HepG2 (cell line): Measurements from ENCODE around the gene FAM228A. TPM values are rescaled to one million over a fixed set of nuclear protein-coding genes. Genes with fewer than 3 reads are reported as not detected.

ENCODE experiments used
- CBX2 ChIP-seq, 2 experiments: fragments of 200-600 bp in 1 of 2; sonication (generic); formaldehyde crosslinking in 1 of 2; IDR thresholded peaks; 2 replicates each; pipeline versions ENCODE4 v1.7.0 to v1.8.1; 2018 to 2022; ENCODE audit warnings: low read depth in 2 of 2, low read length in 1 of 2, mild to moderate bottlenecking in 1 of 2, missing genetic modification reagents in 1 of 2
- DNMT3B ChIP-seq: conservative IDR thresholded peaks from 2 replicates; pipeline ENCODE4 v1.6.1; 2016; ENCODE audit warnings: missing biosample characterization, control low read depth
- KAT8 ChIP-seq: IDR thresholded peaks from 2 replicates; pipeline ENCODE4 v1.6.1; 2016; ENCODE audit warnings: missing genetic modification reagents, missing compliant biosample characterization
- KDM6A ChIP-seq: IDR thresholded peaks from 2 replicates; pipeline ENCODE4 v1.6.1; 2016; ENCODE audit warnings: low read depth
- MIER3 ChIP-seq: IDR thresholded peaks from 2 replicates; pipeline ENCODE4 v1.6.1; 2016; ENCODE audit warnings: missing compliant biosample characterization, borderline replicate concordance
- NFE2L2 ChIP-seq: fragments of 150-350 bp; IDR thresholded peaks from 2 replicates; pipeline ENCODE4 v1.6.1; 2014; ENCODE audit warnings: low read length
- NFYC ChIP-seq: IDR thresholded peaks from 2 replicates; pipeline ENCODE4 v1.6.1; 2016; ENCODE audit warnings: missing genetic modification reagents, missing compliant biosample characterization
- POLR2AphosphoS2 ChIP-seq: IDR thresholded peaks from 2 replicates; pipeline ENCODE4 v1.6.1; 2011; ENCODE audit warnings: low read depth, low read length, improper control_type of control experiment
- SPEN ChIP-seq: sonication (generic); formaldehyde crosslinking; IDR thresholded peaks from 2 replicates; pipeline ENCODE4 v1.5.1; 2020; ENCODE audit warnings: low read depth, mild to moderate bottlenecking, missing genetic modification reagents
- TMF1 ChIP-seq: sonication (generic); formaldehyde crosslinking; IDR thresholded peaks from 2 replicates; pipeline ENCODE4 v1.8.1; 2022; ENCODE audit warnings: low read depth, missing genetic modification reagents
- ZNF230 ChIP-seq: sonication (generic); formaldehyde crosslinking; IDR thresholded peaks from 2 replicates; pipeline ENCODE4 v1.4.0; 2020; ENCODE audit warnings: mild to moderate bottlenecking, missing genetic modification reagents
- ZNF3 ChIP-seq: IDR thresholded peaks from 2 replicates; pipeline ENCODE4 v1.7.0; 2017; ENCODE audit warnings: inconsistent platforms
- ZNF558 ChIP-seq: sonication (generic); formaldehyde crosslinking; IDR thresholded peaks from 2 replicates; pipeline ENCODE4 v1.9.0; 2022; ENCODE audit warnings: mild to moderate bottlenecking, missing genetic modification reagents, borderline replicate concordance
- ZNF703 ChIP-seq: sonication (generic); formaldehyde crosslinking; IDR thresholded peaks from 2 replicates; pipeline ENCODE4 v1.5.1; 2020; ENCODE audit warnings: missing genetic modification reagents, mild to moderate bottlenecking, moderate library complexity, borderline replicate concordance
- ZNF780A ChIP-seq: sonication (generic); formaldehyde crosslinking; IDR thresholded peaks from 2 replicates; pipeline ENCODE4 v1.8.0; 2022; ENCODE audit warnings: mild to moderate bottlenecking, missing genetic modification reagents, moderate library complexity
- polyA plus RNA-seq, 8 experiments: library from polyadenylated mRNA; depleted of rRNA in 3 of 8; stranded (reverse) in 7 of 8; unstranded in 1 of 8; fragments of >200 nt; fragmentation: Illumina TruSeq in 4 of 8; extraction: Trizol in 4 of 8; gene quantifications; 2 replicates each; pipeline versions ENCODE4 v1.2.1 to v1.2.3, GENCODE V29; 2011 to 2016; ENCODE audit warnings: low read depth in 4 of 8, missing spikeins in 1 of 8, mixed read lengths in 1 of 8; ENCODE audit not compliant: insufficient read depth in 1 of 8
- total RNA-seq, 5 experiments: library from RNA; depleted of rRNA; stranded (reverse); fragments of >200 nt; fragmentation: Illumina TruSeq; extraction: Trizol; gene quantifications; 2 replicates each; pipeline ENCODE4 v1.2.3, GENCODE V29; 2016; ENCODE audit warnings: low read depth in 1 of 5
- TF ChIP-seq, protein P1 (sequence below): sonication (generic); formaldehyde crosslinking; IDR thresholded peaks from 2 replicates; pipeline ENCODE4 v1.5.0; 2020; ENCODE audit warnings: mild to moderate bottlenecking, missing genetic modification reagents, borderline replicate concordance
- TF ChIP-seq, protein P2 (sequence below): IDR thresholded peaks from 2 replicates; pipeline ENCODE4 v1.6.1; 2012; ENCODE audit warnings: low read depth, low read length, improper control_type of control experiment
- TF ChIP-seq, protein P3 (sequence below): sonication (generic); formaldehyde crosslinking; IDR thresholded peaks from 2 replicates; pipeline ENCODE4; 2020; ENCODE audit warnings: missing genetic modification reagents, mild to moderate bottlenecking, borderline replicate concordance

The FAM228A gene
- total and polyA plus RNA-seq, 2 of the 13 experiments (the other 11 are each of a cell fraction or from before 2014, with no cell fraction given), result not detected

DNA sequence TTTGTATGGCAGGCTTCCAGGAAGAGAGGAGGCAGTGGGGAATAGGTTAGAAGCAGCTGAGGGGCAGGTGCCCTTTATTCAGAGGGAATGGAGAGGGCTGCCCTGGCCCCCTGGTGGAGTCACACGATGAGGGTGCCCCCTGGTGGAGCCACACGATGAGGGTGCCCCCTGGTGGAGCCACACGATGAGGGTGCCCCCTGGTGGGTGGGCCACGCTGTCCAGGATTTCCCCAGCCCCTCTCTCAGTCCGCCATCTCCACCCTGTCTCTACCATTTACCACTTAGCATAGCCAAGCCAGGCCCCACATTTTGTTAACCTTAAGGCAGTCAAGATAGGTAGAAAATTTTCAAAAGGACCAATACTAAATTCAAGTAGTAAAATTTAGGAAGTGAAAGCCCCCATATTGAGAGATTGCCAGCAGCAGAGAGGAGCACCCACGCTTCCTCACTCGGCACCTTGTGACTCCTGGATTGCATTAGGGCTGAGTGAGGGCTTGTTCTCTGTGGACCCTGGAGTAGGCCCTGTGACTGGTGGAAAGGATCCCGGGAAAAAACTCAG lies 10.4 kb upstream of the FAM228A start (continued):
- TF ChIP-seq, protein P1, sequence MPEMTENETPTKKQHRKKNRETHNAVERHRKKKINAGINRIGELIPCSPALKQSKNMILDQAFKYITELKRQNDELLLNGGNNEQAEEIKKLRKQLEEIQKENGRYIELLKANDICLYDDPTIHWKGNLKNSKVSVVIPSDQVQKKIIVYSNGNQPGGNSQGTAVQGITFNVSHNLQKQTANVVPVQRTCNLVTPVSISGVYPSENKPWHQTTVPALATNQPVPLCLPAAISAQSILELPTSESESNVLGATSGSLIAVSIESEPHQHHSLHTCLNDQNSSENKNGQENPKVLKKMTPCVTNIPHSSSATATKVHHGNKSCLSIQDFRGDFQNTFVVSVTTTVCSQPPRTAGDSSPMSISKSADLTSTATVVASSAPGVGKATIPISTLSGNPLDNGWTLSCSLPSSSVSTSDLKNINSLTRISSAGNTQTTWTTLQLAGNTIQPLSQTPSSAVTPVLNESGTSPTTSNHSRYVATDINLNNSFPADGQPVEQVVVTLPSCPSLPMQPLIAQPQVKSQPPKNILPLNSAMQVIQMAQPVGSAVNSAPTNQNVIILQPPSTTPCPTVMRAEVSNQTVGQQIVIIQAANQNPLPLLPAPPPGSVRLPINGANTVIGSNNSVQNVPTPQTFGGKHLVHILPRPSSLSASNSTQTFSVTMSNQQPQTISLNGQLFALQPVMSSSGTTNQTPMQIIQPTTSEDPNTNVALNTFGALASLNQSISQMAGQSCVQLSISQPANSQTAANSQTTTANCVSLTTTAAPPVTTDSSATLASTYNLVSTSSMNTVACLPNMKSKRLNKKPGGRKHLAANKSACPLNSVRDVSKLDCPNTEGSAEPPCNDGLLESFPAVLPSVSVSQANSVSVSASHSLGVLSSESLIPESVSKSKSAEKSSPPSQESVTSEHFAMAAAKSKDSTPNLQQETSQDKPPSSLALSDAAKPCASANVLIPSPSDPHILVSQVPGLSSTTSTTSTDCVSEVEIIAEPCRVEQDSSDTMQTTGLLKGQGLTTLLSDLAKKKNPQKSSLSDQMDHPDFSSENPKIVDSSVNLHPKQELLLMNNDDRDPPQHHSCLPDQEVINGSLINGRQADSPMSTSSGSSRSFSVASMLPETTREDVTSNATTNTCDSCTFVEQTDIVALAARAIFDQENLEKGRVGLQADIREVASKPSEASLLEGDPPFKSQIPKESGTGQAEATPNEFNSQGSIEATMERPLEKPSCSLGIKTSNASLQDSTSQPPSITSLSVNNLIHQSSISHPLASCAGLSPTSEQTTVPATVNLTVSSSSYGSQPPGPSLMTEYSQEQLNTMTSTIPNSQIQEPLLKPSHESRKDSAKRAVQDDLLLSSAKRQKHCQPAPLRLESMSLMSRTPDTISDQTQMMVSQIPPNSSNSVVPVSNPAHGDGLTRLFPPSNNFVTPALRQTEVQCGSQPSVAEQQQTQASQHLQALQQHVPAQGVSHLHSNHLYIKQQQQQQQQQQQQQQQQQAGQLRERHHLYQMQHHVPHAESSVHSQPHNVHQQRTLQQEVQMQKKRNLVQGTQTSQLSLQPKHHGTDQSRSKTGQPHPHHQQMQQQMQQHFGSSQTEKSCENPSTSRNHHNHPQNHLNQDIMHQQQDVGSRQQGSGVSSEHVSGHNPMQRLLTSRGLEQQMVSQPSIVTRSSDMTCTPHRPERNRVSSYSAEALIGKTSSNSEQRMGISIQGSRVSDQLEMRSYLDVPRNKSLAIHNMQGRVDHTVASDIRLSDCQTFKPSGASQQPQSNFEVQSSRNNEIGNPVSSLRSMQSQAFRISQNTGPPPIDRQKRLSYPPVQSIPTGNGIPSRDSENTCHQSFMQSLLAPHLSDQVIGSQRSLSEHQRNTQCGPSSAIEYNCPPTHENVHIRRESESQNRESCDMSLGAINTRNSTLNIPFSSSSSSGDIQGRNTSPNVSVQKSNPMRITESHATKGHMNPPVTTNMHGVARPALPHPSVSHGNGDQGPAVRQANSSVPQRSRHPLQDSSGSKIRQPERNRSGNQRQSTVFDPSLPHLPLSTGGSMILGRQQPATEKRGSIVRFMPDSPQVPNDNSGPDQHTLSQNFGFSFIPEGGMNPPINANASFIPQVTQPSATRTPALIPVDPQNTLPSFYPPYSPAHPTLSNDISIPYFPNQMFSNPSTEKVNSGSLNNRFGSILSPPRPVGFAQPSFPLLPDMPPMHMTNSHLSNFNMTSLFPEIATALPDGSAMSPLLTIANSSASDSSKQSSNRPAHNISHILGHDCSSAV (CRISPR knock-in tag), result no peak
- TF ChIP-seq MIER3 (CRISPR knock-in tag), result 0 out of 2 replicates have a peak, but pooled peaks have one; percentile 47
- no peak for TF ChIP-seq NFYC (CRISPR knock-in tag)
- TF ChIP-seq NFE2L2, result no peak
- TF ChIP-seq ZNF780A, result no peak
- no peak for TF ChIP-seq CBX2 (IDR thresholded peaks at IDR 0.05; ENCODE audit: low read depth, low read length)
- TF ChIP-seq CBX2 (CRISPR knock-in tag; IDR thresholded peaks at IDR 0.05; ENCODE audit: low read depth), result 0 out of 2 replicates have a peak, but pooled peaks have one; percentile 40
- peak; percentile 59 for TF ChIP-seq KAT8 (CRISPR knock-in tag)
- TF ChIP-seq, protein P2, sequence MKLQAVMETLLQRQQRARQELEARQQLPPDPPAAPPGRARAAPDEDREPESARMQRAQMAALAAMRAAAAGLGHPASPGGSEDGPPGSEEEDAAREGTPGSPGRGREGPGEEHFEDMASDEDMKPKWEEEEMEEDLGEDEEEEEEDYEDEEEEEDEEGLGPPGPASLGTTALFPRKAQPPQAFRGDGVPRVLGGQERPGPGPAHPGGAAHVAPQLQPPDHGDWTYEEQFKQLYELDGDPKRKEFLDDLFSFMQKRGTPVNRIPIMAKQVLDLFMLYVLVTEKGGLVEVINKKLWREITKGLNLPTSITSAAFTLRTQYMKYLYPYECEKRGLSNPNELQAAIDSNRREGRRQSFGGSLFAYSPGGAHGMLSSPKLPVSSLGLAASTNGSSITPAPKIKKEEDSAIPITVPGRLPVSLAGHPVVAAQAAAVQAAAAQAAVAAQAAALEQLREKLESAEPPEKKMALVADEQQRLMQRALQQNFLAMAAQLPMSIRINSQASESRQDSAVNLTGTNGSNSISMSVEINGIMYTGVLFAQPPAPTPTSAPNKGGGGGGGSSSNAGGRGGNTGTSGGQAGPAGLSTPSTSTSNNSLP, result peak; percentile 19; the same call in 1 of the 2 replicates
- no peak for TF ChIP-seq ZNF558
- no peak for TF ChIP-seq DNMT3B (CRISPR knock-in tag)
- TF ChIP-seq ZNF703 (CRISPR knock-in tag), result no peak
- TF ChIP-seq ZNF230 (CRISPR knock-in tag), result no peak
- TF ChIP-seq, protein P3, sequence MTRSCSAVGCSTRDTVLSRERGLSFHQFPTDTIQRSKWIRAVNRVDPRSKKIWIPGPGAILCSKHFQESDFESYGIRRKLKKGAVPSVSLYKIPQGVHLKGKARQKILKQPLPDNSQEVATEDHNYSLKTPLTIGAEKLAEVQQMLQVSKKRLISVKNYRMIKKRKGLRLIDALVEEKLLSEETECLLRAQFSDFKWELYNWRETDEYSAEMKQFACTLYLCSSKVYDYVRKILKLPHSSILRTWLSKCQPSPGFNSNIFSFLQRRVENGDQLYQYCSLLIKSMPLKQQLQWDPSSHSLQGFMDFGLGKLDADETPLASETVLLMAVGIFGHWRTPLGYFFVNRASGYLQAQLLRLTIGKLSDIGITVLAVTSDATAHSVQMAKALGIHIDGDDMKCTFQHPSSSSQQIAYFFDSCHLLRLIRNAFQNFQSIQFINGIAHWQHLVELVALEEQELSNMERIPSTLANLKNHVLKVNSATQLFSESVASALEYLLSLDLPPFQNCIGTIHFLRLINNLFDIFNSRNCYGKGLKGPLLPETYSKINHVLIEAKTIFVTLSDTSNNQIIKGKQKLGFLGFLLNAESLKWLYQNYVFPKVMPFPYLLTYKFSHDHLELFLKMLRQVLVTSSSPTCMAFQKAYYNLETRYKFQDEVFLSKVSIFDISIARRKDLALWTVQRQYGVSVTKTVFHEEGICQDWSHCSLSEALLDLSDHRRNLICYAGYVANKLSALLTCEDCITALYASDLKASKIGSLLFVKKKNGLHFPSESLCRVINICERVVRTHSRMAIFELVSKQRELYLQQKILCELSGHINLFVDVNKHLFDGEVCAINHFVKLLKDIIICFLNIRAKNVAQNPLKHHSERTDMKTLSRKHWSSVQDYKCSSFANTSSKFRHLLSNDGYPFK (CRISPR knock-in tag), result no peak
- no peak for TF ChIP-seq TMF1
- TF ChIP-seq KDM6A (CRISPR knock-in tag), result no peak
- no peak for TF ChIP-seq ZNF3 (CRISPR knock-in tag)
- TF ChIP-seq SPEN (CRISPR knock-in tag), result peak; percentile 59; the same call in 1 of the 2 replicates
- no peak for TF ChIP-seq POLR2AphosphoS2
